Measurements from ENCODE around the gene TRAPPC13. TPM values are rescaled to one million over a fixed set of nuclear protein-coding genes. Genes with fewer than 3 reads are reported as not detected.
"Not testable (repeated sequence)": the region's sequence is repeated elsewhere in the genome, so short reads cannot be mapped to it uniquely, and the experiment has no call there.

Gene TRAPPC13
- total RNA-seq, 3 donors from 2014 or later: 16.5 to 31.9 (median 19.0) TPM

DNA sequence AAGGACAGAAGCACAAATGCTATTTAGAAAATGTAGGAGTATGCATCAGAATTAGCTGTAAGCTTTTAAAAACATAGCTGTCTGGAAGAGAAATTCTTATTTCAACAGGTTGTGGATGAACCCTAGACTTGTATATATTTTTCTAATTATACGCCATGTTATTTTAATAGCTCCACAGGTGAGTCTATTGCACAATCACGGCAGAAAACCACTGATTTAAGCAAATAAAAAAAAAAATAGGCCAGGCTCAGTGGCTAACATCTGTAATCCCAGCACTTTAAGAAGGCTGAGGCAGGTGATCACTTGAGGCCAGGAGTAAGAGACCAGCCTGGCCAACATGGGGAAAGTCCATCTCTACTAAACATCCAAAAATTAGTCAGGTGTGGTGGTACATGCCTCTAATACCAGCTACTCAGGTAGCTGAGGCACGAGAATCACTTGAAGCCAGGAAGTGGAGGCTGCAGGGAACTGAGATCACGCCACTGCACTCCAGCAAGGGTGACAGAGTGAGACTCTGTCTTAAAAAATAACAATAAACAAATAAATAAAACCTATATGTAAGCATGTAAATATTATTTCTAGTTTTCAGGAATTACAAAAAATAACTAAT, 12.4 kb upstream of the TRAPPC13 start:
- no peak for DNase-seq
- intact Hi-C loops (cut with DNase I, micrococcal nuclease): no loop called here

GRCh38 chr5:65620021-65620420, 4.8 kb upstream of the TRAPPC13 start:
- no peaks in the 10 kb centered on the region for H3K36me3 ChIP-seq (ENCODE audit: low read depth)
- DNase-seq: no peak
- H3K4me1 ChIP-seq (ENCODE audit: low read depth): peaks cover 13% of the 10 kb centered on the region
- no peaks in the 10 kb centered on the region for H3K9me3 ChIP-seq
- no peak overlapping the region for H3K4me3 ChIP-seq
- intact Hi-C loops (cut with DNase I, micrococcal nuclease): no loop called here
- ATAC-seq: no peak
- TF ChIP-seq CTCF (IDR thresholded peaks at IDR 0.05): no peak

More for the DNA sequence above, 12.4 kb upstream of the TRAPPC13 start:
- no peak for ATAC-seq
- H3K4me3 ChIP-seq: no peak overlapping the region
- no peaks in the 10 kb centered on the region for H3K4me1 ChIP-seq (ENCODE audit: low read depth)
- H3K9me3 ChIP-seq: no peaks in the 10 kb centered on the region
- no peak for TF ChIP-seq CTCF (IDR thresholded peaks at IDR 0.05)
- H3K36me3 ChIP-seq (ENCODE audit: low read depth): no peaks in the 10 kb centered on the region

DNA sequence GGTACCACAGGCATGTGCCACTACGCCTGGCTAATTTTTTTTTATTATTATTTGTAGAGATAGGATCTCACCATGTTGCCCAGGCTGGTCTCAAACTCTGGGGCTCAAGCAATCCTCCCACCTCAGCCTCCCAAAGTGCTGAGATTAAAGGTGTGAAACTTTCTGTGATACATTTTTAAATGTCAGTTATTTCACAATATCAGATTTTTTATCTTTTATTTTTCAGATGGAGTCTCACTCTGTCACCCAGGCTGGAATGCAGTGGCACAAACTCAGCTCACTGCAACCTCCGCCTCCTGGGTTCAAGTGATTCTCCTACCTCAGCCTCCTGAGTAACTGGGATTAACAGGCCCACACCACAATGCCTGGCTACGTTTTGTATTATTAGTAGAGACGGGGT, 2.9 kb upstream of the TRAPPC13 start:
- H3K36me3 ChIP-seq (ENCODE audit: low read depth); ATAC-seq; H3K9me3 ChIP-seq; intact Hi-C loops (cut with DNase I, micrococcal nuclease); H3K4me3 ChIP-seq; DNase-seq: not testable (repeated sequence)
- H3K4me1 ChIP-seq (ENCODE audit: low read depth): peaks cover 13% of the 10 kb centered on the region

DNA sequence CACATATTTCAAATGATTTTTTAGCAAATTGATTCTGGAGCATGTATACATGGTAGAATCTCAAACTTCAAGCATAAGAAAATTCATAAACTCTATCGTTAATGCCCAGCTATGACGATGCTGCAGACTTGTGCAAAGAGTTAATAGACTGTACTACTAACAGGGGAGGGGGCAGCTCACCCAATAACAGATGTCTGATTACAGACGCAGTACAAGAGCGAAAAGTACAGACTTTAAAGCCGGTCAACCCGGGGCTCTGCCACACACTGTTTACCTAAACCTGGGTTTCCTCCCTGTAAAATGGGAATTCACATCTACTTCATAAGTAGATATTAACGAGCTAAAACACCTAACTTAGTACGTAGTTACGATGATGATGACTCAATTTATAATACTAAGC, 1.3 kb upstream of the TRAPPC13 start:
- DNase-seq: peak in 1 of 3 donors; percentile 8
- Histone ChIP-seq H3K36me3 (ENCODE audit: low read depth) (no peaks in the 10 kb centered on the region), H3K4me3 (peak overlapping the region; percentile 82), H3K4me1 (ENCODE audit: low read depth) (peaks cover 13% of the 10 kb centered on the region), H3K9me3 (no peaks in the 10 kb centered on the region)
- TF ChIP-seq CTCF (IDR thresholded peaks at IDR 0.05): no peak
- ATAC-seq: no peak
- intact Hi-C loops (cut with DNase I, micrococcal nuclease): no loop called here

DNA sequence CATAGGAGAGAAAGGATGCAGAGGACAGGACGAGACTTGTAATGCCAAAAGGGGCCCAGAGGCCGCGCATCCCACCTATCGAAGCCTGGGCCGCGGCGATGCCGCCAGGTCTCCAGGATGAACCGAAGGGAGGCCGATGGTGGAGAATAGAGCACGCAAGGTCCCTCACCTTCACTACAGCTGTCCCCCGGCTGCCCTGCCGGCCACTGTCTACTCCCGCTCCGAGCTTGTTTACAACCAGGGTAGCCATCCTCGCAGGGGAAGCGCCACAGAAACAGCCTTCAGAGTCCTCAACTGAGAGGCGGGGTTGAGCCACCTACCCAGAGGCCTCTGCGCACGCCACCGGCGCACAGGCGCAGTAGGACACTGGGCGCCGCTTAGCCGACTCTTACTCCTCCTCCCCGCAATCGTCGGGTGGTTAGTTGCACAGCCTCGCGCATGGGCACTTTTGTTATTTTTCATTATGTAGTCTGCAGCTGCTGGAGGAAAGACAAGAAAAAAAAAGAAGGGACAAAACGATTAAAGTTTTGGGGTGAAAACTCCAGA, 729 bp upstream of the TRAPPC13 start, which contains the start of gene TRIM23:
TSS of gene TRIM23 (minus strand) at position 309 of the 546 bp plus-strand sequence. CDS start at position 250, 59 bp downstream.
- peaks cover 13% of the 10 kb centered on the region for H3K4me1 ChIP-seq (ENCODE audit: low read depth)
- H3K36me3 ChIP-seq (ENCODE audit: low read depth): no peaks in the 10 kb centered on the region
- no peak for TF ChIP-seq CTCF (IDR thresholded peaks at IDR 0.05)
- ATAC-seq: peak; percentile 99
- peak; percentile 92 to 96 (median 93) for DNase-seq
- peak within 1 kb of the TSS; percentile 82 for H3K4me3 ChIP-seq
- no peaks in the 10 kb centered on the region for H3K9me3 ChIP-seq
- intact Hi-C loops (cut with DNase I, micrococcal nuclease): no loop called here

DNA sequence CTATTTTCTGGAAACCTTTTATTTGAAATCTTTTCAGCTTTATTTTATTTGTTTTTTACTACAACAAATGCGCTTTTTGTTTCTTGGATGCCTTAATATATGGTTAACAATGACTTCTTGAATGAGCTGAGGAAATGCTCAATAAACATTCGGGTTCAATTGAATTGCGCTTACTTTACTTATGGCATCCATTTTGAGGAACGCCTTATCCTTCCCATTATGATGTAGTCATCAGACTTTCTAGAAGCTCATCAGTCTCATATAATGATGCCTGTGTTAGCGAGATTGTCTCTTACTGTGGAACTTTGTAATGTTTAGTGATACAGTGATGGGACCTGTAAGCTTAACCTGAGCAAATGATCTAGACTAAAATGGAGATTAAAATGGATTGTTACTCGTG, 916 bp downstream of the TRAPPC13 start:
- intact Hi-C loops (cut with DNase I, micrococcal nuclease): no loop called here

More for the DNA sequence above, 916 bp downstream of the TRAPPC13 start:
- no peak for TF ChIP-seq CTCF (IDR thresholded peaks at IDR 0.05)
- peaks cover 13% of the 10 kb centered on the region for H3K4me1 ChIP-seq (ENCODE audit: low read depth)
- no peak for DNase-seq
- no peak overlapping the region for H3K4me3 ChIP-seq
- H3K9me3 ChIP-seq: no peaks in the 10 kb centered on the region
- ATAC-seq: no peak
- no peaks in the 10 kb centered on the region for H3K36me3 ChIP-seq (ENCODE audit: low read depth)

Data from mucosa of descending colon (tissue), 3 donors.